Neuronal stem cell (in vitro differentiated cells): Measurements from ENCODE around the gene GPANK1.

Experiments
- DNase-seq: peaks from one replicate; pipeline ENCODE4 v3.0.0-alpha.2; 2013; ENCODE audit warnings: low spot score
- H2AFZ ChIP-seq: one replicate; pipeline ENCODE4 v1.6.1; 2013; ENCODE audit warnings: mild to moderate bottlenecking, low read length, inconsistent platforms
- H2AK5ac ChIP-seq: 2 replicates; pipeline ENCODE4 v1.6.1; 2013; ENCODE audit warnings: low read depth, mild to moderate bottlenecking, inconsistent platforms, low read length, moderate library complexity, mixed read lengths
- H2BK120ac ChIP-seq: 2 replicates; pipeline ENCODE4 v1.6.1; 2013; ENCODE audit warnings: low read depth, mild to moderate bottlenecking, inconsistent platforms, low read length, moderate library complexity, mixed read lengths
- H2BK12ac ChIP-seq: one replicate; pipeline ENCODE4 v1.6.1; 2013; ENCODE audit warnings: low read length, inconsistent platforms
- H2BK15ac ChIP-seq: 2 replicates; pipeline ENCODE4 v1.6.1; 2013; ENCODE audit warnings: mild to moderate bottlenecking, low read length, inconsistent platforms, mixed read lengths
- H2BK5ac ChIP-seq: one replicate; pipeline ENCODE4 v1.6.1; 2013; ENCODE audit warnings: inconsistent platforms, mild to moderate bottlenecking, low read length, moderate library complexity
- H3K14ac ChIP-seq: one replicate; pipeline ENCODE4 v1.6.1; 2013; ENCODE audit warnings: low read length, inconsistent platforms
- H3K18ac ChIP-seq: 2 replicates; pipeline ENCODE4 v1.6.1; 2013; ENCODE audit warnings: low read length, inconsistent platforms
- H3K23ac ChIP-seq: 2 replicates; pipeline ENCODE4 v1.6.1; 2013; ENCODE audit warnings: low read depth, mild to moderate bottlenecking, mixed read lengths, low read length, inconsistent platforms; ENCODE audit not compliant: poor library complexity
- H3K27ac ChIP-seq: replicated peaks from 3 replicates; pipeline ENCODE4 v1.5.1; 2013; ENCODE audit warnings: low read length, inconsistent platforms
- H3K27me3 ChIP-seq, 3 experiments: 2 replicates each; pipeline ENCODE4 v1.6.1; 2013; ENCODE audit warnings: low read length in 3 of 3, mild to moderate bottlenecking in 2 of 3, inconsistent platforms in 1 of 3, low read depth in 1 of 3, mixed read lengths in 1 of 3, moderate library complexity in 1 of 3; ENCODE audit not compliant: control insufficient read depth in 3 of 3, insufficient read depth in 3 of 3
- H3K36me3 ChIP-seq, 2 donors: replicated peaks in 1 of 2; 2 replicates each; pipeline ENCODE4 v1.6.1; 2013; ENCODE audit warnings: low read length in 2 of 2; ENCODE audit not compliant: control insufficient read depth in 2 of 2, insufficient read depth in 2 of 2
- H3K4ac ChIP-seq: 2 replicates; pipeline ENCODE4 v1.6.1; 2013; ENCODE audit warnings: inconsistent platforms, mild to moderate bottlenecking, low read length, moderate library complexity
- H3K4me1 ChIP-seq, 2 donors: 1 replicate in 1 of 2; 2 replicates in 1 of 2; pipeline ENCODE4 v1.6.1; 2013; ENCODE audit warnings: low read length in 2 of 2, low read depth in 1 of 2; ENCODE audit not compliant: control insufficient read depth in 2 of 2, insufficient read depth in 1 of 2
- H3K4me2 ChIP-seq: one replicate; pipeline ENCODE4 v1.6.1; 2013; ENCODE audit warnings: mild to moderate bottlenecking, low read length, inconsistent platforms; ENCODE audit not compliant: insufficient read depth, poor library complexity, severe bottlenecking
- H3K4me3 ChIP-seq, 2 donors: 2 replicates each; pipeline ENCODE4 v1.5.1; 2013; ENCODE audit warnings: low read length in 2 of 2, mild to moderate bottlenecking in 2 of 2, inconsistent platforms in 1 of 2, moderate library complexity in 1 of 2
- H3K79me1 ChIP-seq: one replicate; pipeline ENCODE4 v1.6.1; 2013; ENCODE audit warnings: low read depth, mild to moderate bottlenecking, inconsistent platforms, low read length, moderate library complexity
- H3K9ac ChIP-seq: one replicate; pipeline ENCODE4 v1.6.1; 2013; ENCODE audit warnings: mild to moderate bottlenecking, low read depth, low read length, inconsistent platforms; ENCODE audit not compliant: poor library complexity
- H3K9me3 ChIP-seq, 2 donors: replicated peaks in 1 of 2; 2 replicates each; pipeline versions ENCODE3 to v1.6.1; 2013; ENCODE audit warnings: low read length in 2 of 2, mild to moderate bottlenecking in 2 of 2, inconsistent platforms in 1 of 2, low read depth in 1 of 2, mixed read lengths in 1 of 2, moderate library complexity in 1 of 2; ENCODE audit not compliant: control insufficient read depth in 2 of 2, insufficient read depth in 1 of 2
- H4K8ac ChIP-seq: one replicate; pipeline ENCODE4 v1.6.1; 2013; ENCODE audit warnings: low read depth, mild to moderate bottlenecking, inconsistent platforms, low read length, moderate library complexity
- H4K91ac ChIP-seq: one replicate; pipeline ENCODE4 v1.6.1; 2013; ENCODE audit warnings: low read length, low read depth, mild to moderate bottlenecking, inconsistent platforms; ENCODE audit not compliant: poor library complexity
- WGBS, 2 donors: extraction: QIAGEN DNeasy Blood & Tissue Kit; methylation state at CpG; one replicate each; pipeline ENCODE4 v1.1.7; 2013; ENCODE audit warnings: missing lambda C conversion rate in 2 of 2, mixed read lengths in 1 of 2; ENCODE audit not compliant: insufficient read length in 2 of 2, insufficient replicate concordance in 1 of 2; ENCODE audit errors: extremely low coverage in 2 of 2; 5-methylcytosine and 5-hydroxymethylcytosine counted together

Gene GPANK1

DNA sequence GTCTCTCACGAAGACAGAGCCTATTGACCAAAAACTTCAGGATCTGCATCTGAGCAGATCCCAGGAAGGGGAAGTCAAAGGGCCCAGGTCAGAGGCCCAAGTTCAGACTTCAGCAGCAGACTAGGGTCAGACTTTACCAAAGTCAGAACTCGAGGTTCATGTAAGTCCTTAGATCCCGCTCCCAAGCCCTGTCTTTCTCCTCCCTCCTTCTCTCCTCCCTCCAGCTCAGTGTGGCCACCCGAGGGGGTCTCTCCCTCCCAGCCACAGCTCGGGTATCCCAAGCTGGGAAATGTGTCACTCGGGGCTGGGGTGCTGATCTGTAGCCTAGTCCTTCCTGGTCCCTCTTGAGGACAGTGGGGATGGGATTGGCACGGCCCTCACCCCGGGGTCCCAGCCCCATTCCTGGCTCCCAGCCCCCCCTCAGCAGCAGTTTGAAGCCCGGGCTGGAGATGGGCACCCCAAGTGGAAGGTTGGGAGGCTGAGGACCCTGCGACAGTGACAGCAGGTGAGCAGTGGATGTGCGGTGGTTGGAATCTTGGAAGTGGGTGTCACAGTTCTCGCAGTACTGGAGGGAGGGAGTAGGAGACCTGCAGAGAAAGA, 2.6 kb downstream of the GPANK1 start:
- H3K79me1 ChIP-seq: peaks cover 13% of the 10 kb centered on the region
- peaks cover 27 to 29% of the 10 kb centered on the region in 2 donors for H3K4me1 ChIP-seq
- H3K27me3 ChIP-seq: no peaks in the 10 kb centered on the region
- H2AK5ac ChIP-seq: no peak overlapping the region
- H2AFZ ChIP-seq: no peak overlapping the region
- no CpG with 5 or more reads among the region's 12 CpGs for WGBS, 2 donors
- H2BK15ac ChIP-seq: no peak overlapping the region
- H4K8ac ChIP-seq: no peak overlapping the region
- no peak for DNase-seq
- H3K14ac ChIP-seq: no peak overlapping the region
- H3K9ac ChIP-seq: no peak overlapping the region
- no peak overlapping the region for H3K4me3 ChIP-seq
- H3K9me3 ChIP-seq: no peaks in the 10 kb centered on the region
- no peak overlapping the region for H3K23ac ChIP-seq
- no peak overlapping the region for H2BK12ac ChIP-seq
- no peak overlapping the region for H3K4me2 ChIP-seq
- no peak overlapping the region for H4K91ac ChIP-seq
- no peak overlapping the region for H3K18ac ChIP-seq
- peaks cover 10 to 61% of the 10 kb centered on the region in 2 donors for H3K36me3 ChIP-seq
- H3K4ac ChIP-seq: no peak overlapping the region
- H2BK5ac ChIP-seq: no peak overlapping the region
- no peak overlapping the region for H3K27ac ChIP-seq
- no peak overlapping the region for H2BK120ac ChIP-seq

DNA sequence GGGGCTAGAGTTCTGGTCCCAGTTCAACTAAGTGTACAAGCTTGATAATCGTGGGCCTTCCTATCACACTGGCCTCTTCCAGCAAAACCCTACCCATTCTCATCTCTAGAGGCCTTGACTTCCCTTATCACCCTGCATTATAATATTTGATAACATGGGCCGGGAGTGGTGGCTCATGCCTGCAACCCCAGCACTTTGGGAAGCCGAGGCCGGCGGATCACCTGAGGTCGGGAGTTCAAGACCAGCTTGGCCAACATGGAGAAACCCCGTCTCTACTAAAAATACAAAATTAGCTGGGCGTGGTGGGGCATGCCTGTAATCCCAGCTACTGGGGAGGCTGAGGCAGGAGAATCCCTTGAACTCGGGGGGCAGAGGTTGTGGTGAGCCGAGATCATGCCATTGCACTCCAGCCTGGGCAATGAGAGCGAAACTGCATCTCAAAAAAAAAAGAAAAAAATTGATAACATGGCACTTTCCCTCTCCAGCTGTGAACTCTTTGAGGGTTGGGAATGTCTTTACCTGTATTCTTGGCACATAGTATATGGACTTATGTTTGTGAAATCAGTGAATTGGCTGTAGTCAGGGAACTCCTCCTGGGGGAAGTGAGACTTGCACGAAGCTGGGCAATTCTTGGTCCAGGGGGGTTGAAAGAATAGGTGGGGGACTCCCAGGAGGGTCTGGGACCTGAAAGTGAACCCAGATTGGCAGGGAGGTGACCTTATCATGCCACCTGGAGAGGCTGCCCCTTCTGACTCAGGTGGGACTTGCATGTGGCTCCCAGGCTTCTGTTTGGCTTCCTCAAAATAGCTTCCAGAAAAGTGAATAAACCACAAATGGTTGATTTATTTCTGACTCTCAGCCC, 3.3 kb downstream of the GPANK1 start:
- H2BK5ac ChIP-seq: no peak overlapping the region
- H3K14ac ChIP-seq: no peak overlapping the region
- H3K4me1 ChIP-seq: peaks cover 22 to 25% of the 10 kb centered on the region in 2 donors
- H2BK15ac ChIP-seq: no peak overlapping the region
- no peak for DNase-seq
- H3K27ac ChIP-seq: peak overlapping the region; percentile 23
- no peaks in the 10 kb centered on the region for H3K9me3 ChIP-seq
- no peak overlapping the region for H3K4me2 ChIP-seq
- no peak overlapping the region for H2BK120ac ChIP-seq
- H2AFZ ChIP-seq: peak overlapping the region; percentile 83
- no peak overlapping the region for H3K4ac ChIP-seq
- no CpG with 5 or more reads among the region's 12 CpGs for WGBS, 2 donors
- H2BK12ac ChIP-seq: no peak overlapping the region
- H3K36me3 ChIP-seq: peaks cover 13 to 59% of the 10 kb centered on the region in 2 donors
- H3K9ac ChIP-seq: no peak overlapping the region
- H3K79me1 ChIP-seq: peaks cover 15% of the 10 kb centered on the region
- no peak overlapping the region for H3K23ac ChIP-seq
- H3K4me3 ChIP-seq: peak overlapping the region in 1 of 2 donors; percentile 67
- no peaks in the 10 kb centered on the region for H3K27me3 ChIP-seq
- H2AK5ac ChIP-seq: no peak overlapping the region
- H4K91ac ChIP-seq: no peak overlapping the region
- H3K18ac ChIP-seq: no peak overlapping the region
- H4K8ac ChIP-seq: no peak overlapping the region

DNA sequence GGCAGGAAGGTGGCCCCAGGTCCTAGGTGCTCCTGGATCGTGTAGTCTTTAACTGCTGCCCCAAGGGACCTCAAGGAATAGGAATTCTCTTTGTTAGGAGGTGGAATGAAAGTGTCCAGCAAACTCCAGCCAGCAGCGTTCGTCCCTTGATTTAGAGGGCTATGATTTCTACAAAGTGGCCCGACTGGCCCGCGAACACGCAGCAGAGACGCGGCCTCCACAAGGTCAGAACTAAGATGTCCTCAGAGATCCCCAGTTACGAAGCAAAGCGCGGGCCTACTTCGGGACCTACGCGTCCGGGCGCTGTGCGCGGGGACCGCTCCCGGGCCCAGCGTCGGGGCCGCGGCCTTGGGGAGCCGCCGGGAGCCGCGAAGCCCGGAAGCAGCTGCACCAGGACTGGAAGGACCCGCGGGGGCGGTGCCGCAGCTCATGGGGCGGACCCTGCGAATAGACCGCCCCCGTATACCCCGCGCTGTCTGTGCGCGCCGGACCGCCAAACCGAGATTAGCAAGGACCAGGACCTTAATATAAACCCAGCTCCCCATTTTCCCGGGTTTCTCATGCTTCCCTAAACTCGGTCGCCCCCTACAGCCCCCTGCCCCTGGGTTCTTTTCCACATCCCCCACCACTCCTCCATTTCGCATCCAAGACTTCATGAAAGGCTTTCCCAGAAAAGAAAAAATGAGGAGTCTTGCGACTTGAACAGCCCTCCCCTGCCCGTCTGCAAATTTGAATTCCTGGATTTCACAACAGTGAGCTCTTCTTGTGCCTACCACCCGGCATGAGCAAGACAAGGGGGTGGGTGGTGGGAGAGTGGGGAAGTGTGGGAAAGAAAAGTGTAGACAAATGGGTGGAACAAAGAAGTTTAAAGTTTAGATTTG, 4.2 kb downstream of the GPANK1 start, which contains the start of gene C6orf47:
Gene C6orf47 (minus strand): TSS at position 398 of the 881 bp plus-strand sequence. CDS start 831 bp downstream, outside the sequence.
- peak within 1 kb of the TSS; percentile 62 for H3K18ac ChIP-seq
- peaks cover 15 to 66% of the 10 kb centered on the region in 2 donors for H3K36me3 ChIP-seq
- no CpG with 5 or more reads among the region's 52 CpGs for WGBS, 2 donors
- no peak within 1 kb of the TSS for H3K14ac ChIP-seq
- peaks cover 22 to 23% of the 10 kb centered on the region in 2 donors for H3K4me1 ChIP-seq
- H3K4ac ChIP-seq: no peak within 1 kb of the TSS
- peak within 1 kb of the TSS; percentile 91 for H3K9ac ChIP-seq
- H4K8ac ChIP-seq: no peak within 1 kb of the TSS
- peak within 1 kb of the TSS; percentile 67 to 91 for H3K4me3 ChIP-seq
- H2BK12ac ChIP-seq: no peak within 1 kb of the TSS
- H2BK120ac ChIP-seq: no peak within 1 kb of the TSS
- H2BK5ac ChIP-seq: peak within 1 kb of the TSS; percentile 32
- peak within 1 kb of the TSS; percentile 83 for H2AFZ ChIP-seq
- no peak within 1 kb of the TSS for H2BK15ac ChIP-seq
- H3K27me3 ChIP-seq: no peaks in the 10 kb centered on the region
- peak within 1 kb of the TSS; percentile 1 for H2AK5ac ChIP-seq
- peak; percentile 72 for DNase-seq
- H3K79me1 ChIP-seq: peaks cover 11% of the 10 kb centered on the region
- peak within 1 kb of the TSS; percentile 63 for H3K27ac ChIP-seq
- H3K4me2 ChIP-seq: peak within 1 kb of the TSS; percentile 82
- peak within 1 kb of the TSS; percentile 70 for H3K23ac ChIP-seq
- no peak within 1 kb of the TSS for H4K91ac ChIP-seq
- H3K9me3 ChIP-seq: no peaks in the 10 kb centered on the region
